ACC112 (cell line): Measurements from ENCODE around the gene ENOSF1.
"Not testable (repeated sequence)": the region's sequence is repeated elsewhere in the genome, so short reads cannot be mapped to it uniquely, and the experiment has no call there.

Source experiments
- H2AFZ ChIP-seq: fragments of 200-600 bp; sonication (generic); one replicate; pipeline ENCODE4 v1.6.0; 2017; ENCODE audit warnings: antibody characterized with exemption, low read length; ENCODE audit not compliant: unreplicated experiment
- H3K27ac ChIP-seq: fragments of 200-600 bp; sonication (generic); 2 replicates; pipeline ENCODE4 v1.5.1; 2014; ENCODE audit warnings: low read depth, mild to moderate bottlenecking, antibody characterized with exemption, low read length, moderate library complexity
- H3K27me3 ChIP-seq: fragments of 200-600 bp; sonication (generic); 2 replicates; pipeline ENCODE4 v1.6.1; 2014; ENCODE audit warnings: mild to moderate bottlenecking, antibody characterized with exemption, low read length, moderate library complexity, mixed read lengths; ENCODE audit not compliant: insufficient read depth
- H3K36me3 ChIP-seq: fragments of 200-600 bp; sonication (generic); 2 replicates; pipeline ENCODE4 v1.6.1; 2016; ENCODE audit warnings: mild to moderate bottlenecking, antibody characterized with exemption, low read length, moderate library complexity, mixed read lengths; ENCODE audit not compliant: insufficient read depth
- H3K4me1 ChIP-seq: fragments of 200-600 bp; sonication (generic); one replicate; pipeline ENCODE4 v1.6.1; 2016; ENCODE audit warnings: low read length, mixed read lengths; ENCODE audit not compliant: insufficient read depth, unreplicated experiment, control insufficient read depth
- H3K4me3 ChIP-seq: fragments of 200-600 bp; sonication (generic); 2 replicates; pipeline ENCODE4 v1.5.1; 2014; ENCODE audit warnings: mild to moderate bottlenecking, low read depth, low read length
- H3K79me2 ChIP-seq: fragments of 200-600 bp; sonication (generic); one replicate; pipeline ENCODE4 v1.6.0; 2016; ENCODE audit warnings: low read length; ENCODE audit not compliant: control insufficient read depth, unreplicated experiment, insufficient read depth

The ENOSF1 gene, protein sequence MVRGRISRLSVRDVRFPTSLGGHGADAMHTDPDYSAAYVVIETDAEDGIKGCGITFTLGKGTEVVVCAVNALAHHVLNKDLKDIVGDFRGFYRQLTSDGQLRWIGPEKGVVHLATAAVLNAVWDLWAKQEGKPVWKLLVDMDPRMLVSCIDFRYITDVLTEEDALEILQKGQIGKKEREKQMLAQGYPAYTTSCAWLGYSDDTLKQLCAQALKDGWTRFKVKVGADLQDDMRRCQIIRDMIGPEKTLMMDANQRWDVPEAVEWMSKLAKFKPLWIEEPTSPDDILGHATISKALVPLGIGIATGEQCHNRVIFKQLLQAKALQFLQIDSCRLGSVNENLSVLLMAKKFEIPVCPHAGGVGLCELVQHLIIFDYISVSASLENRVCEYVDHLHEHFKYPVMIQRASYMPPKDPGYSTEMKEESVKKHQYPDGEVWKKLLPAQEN

DNA sequence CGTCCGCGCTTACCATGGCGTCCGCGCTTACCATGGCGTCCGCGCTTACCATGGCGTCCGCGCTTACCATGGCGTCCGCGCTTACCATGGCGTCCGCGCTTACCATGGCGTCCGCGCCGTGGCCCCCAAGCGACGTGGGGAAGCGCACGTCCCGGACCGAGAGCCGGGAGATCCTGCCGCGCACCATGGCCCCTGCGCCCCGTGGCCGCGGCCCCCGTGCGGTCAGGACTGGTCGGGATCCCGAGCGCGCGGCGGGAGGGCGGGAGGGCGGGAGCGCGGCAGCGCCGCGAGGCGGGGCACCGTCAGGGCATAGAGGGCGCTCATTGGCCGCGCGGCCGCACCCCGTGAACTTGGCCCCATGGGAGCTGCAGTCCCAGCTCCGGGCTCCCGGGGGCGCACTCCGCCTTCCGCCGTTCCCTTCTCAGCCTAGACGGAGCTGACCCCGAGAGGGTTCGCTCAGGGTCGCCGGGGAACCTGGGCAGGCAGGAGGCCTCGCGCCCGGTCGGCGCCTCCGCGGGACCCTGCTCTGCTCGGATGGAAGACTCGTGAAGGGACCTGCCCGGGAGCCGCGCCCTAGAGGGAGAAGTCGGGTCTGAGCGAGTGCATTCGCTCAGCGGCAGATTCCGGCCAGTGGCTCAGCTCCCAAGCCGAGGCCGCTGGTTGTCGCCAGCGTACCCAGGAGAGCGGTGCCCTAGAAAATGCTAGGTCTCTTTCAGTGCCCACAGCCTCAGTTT is at the start of gene ENOSF1:
Gene ENOSF1, minus strand, starts transcription at position 230 of the 734 bp plus-strand sequence. Its CDS starts 43 bp downstream, at position 187.
- Histone ChIP-seq H2AFZ (peak within 1 kb of the TSS; percentile 61), H3K4me3 (peak within 1 kb of the TSS; percentile 89), H3K27ac (peak within 1 kb of the TSS; percentile 83)

DNA sequence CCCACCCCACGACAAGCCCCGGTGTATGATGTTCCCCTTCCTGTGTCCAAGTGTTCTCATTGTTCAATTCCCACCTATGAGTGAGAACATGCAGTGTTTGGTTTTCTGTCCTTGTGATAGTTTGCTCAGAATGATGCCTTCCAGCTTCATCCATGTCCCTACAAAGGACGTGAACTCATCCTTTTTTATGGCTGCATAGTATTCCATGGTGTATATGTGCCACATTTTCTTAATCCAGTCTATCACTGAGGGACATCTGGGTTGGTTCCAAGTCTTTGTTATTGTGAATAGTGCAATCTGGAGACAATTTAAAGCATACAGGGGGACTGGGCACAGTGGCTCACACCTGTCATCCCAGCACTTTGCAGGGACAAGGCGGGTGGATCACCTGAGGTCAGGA is 47.4 kb upstream of the ENOSF1 start:
- H3K27me3 ChIP-seq, H3K27ac ChIP-seq, H3K4me3 ChIP-seq, H3K4me1 ChIP-seq, H2AFZ ChIP-seq, H3K36me3 ChIP-seq: not testable (repeated sequence)
- peaks cover 20% of the 10 kb centered on the region for H3K79me2 ChIP-seq

More for the DNA sequence above, at the start of gene ENOSF1:
- Histone ChIP-seq H3K4me1 (peaks cover 34% of the 10 kb centered on the region), H3K79me2 (peaks cover 42% of the 10 kb centered on the region), H3K27me3 (no peaks in the 10 kb centered on the region), H3K36me3 (0 out of 2 replicates have a peak, but pooled peaks cover 2% of the 10 kb centered on the region)

DNA sequence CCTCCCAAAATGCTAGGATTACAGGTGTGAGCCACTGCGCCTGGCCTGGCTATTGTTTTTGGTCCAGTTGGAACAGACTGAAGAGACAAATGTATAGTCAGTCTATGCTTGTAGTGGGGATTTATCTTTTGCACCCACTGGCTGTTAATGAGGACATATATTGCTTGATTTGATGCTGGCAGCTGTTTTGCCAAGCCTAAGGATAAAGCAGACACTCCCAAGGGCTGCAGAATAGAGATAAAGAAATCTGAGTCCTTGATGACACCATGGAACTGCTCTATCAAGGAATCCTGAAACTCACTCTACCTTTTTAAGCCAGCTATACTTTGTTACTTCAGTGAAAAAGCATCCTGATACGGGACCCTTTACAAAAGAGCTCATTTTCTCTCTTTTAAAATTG is 43.1 kb upstream of the ENOSF1 start:
- no peak overlapping the region for H3K4me3 ChIP-seq
- H3K27me3 ChIP-seq: no peaks in the 10 kb centered on the region
- H3K27ac ChIP-seq: no peak overlapping the region
- H3K36me3 ChIP-seq: peaks cover 6% of the 10 kb centered on the region; the same call in 1 of the 2 replicates
- no peaks in the 10 kb centered on the region for H3K4me1 ChIP-seq
- H3K79me2 ChIP-seq: peaks cover 13% of the 10 kb centered on the region
- no peak overlapping the region for H2AFZ ChIP-seq

DNA sequence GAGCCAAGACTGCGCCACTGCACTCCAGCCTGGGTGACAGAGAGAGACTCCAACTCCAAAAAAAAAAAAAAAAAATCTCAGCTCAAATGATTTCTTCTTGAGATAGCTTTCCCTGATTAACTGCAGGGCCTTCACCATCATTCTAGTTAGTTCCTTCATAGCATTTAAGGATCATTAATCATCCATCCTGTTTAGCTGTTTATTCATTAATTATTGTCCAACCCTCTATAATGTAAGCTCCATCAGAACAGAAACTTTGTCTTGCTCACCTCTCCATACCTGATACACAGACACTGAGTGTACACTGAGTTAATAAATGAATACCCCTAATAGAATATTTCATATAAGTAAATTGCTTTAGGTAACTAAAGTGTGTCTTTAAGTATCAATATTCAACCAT is 42.2 kb upstream of the ENOSF1 start:
- no peak overlapping the region for H2AFZ ChIP-seq
- no peaks in the 10 kb centered on the region for H3K27me3 ChIP-seq
- H3K27ac ChIP-seq: no peak overlapping the region
- no peak overlapping the region for H3K4me3 ChIP-seq
- H3K79me2 ChIP-seq: peaks cover 11% of the 10 kb centered on the region
- no peaks in the 10 kb centered on the region for H3K4me1 ChIP-seq
- peaks cover 8% of the 10 kb centered on the region; the same call in 1 of the 2 replicates for H3K36me3 ChIP-seq

DNA sequence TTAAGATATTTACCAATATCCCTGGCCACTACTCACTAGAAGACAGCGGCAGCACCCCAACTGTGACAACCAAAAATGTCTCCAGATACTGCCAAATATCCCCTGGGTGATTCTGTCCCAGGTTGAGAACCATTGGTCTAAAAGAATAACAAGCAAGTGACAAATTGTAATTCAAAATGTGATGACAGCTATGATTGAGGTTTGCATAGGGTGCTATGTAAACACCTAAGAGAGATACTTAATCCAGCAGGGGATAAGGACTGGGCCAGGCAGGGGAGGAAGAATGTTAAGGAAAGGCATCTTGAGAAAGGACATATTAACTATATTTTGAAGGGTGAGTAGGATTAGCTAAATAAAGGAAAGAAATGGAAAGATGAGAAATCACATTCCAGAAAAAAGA is 38.0 kb upstream of the ENOSF1 start:
- H3K4me1 ChIP-seq: no peaks in the 10 kb centered on the region
- H3K4me3 ChIP-seq: no peak overlapping the region
- no peaks in the 10 kb centered on the region for H3K27me3 ChIP-seq
- H3K36me3 ChIP-seq: peaks cover 10% of the 10 kb centered on the region; the same call in 1 of the 2 replicates
- H3K79me2 ChIP-seq: no peaks in the 10 kb centered on the region
- H2AFZ ChIP-seq: no peak overlapping the region
- no peak overlapping the region for H3K27ac ChIP-seq

DNA sequence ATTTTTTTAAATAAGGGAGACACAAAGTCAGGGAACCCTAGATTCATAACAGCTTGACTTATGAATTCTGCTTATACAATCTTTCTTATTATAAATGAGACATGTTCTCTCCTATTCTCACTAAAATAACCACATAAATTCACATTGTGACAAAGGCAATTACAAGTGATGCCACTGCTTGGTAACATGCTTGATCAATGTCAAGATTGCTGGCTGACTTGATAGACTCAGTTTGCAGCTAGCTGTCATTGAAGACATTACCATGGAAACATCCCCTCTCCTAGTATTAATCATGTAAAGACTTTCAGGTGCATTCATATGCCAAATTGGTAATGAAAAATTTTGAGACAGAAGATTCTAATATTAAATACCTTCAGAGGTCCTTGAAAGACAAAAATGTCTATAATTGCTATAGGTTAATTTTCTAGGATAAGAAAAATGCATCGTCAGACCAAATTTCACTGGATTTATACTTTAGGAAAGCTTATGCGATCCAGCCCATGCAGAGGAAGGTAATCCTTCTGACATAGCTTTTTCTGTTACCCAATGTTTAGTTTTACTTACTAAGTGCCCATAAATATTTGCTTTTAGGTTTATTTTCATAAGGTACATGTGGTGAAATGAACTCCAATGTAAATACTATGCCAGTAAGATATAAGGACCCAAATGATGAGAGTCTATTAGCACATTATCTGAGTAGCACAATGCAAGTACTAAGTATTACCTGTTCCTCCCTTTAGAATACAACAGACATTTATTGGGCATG is 32.6 kb upstream of the ENOSF1 start:
- no peak overlapping the region for H3K4me3 ChIP-seq

DNA sequence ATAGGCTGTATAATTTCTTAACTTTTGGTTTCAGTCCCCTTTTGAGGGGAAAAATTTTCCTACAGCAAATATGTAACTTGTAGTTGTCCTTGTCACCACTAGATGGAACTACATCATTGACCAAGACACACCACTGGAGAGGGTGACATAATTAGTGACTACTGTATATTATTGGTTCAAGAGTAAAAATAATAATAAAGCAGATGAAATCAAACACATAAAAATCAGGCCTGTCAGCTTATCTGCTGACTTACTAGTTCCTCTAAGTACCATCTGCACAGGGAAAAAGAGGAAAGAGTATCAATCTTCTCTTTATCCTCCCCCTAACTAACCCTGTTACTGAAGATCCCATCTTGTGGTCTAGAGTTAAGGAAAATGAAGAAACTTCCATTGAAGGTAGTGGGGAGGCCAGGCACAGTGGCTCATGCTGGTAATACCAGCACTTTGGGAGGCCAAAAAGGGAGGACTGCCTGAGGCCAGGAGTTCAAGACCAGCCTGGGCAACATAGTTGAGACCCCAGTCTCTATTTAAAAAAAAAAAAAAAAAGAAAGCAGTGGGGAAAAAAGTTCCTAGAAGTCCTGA is 29.6 kb upstream of the ENOSF1 start:
- H3K27me3 ChIP-seq: no peaks in the 10 kb centered on the region
- H3K36me3 ChIP-seq: peaks cover 17% of the 10 kb centered on the region; the same call in 1 of the 2 replicates
- H2AFZ ChIP-seq: no peak overlapping the region
- no peak overlapping the region for H3K4me3 ChIP-seq
- H3K27ac ChIP-seq: no peak overlapping the region
- H3K79me2 ChIP-seq: no peaks in the 10 kb centered on the region
- no peaks in the 10 kb centered on the region for H3K4me1 ChIP-seq

More for the DNA sequence above, 32.6 kb upstream of the ENOSF1 start:
- Histone ChIP-seq H3K27ac (no peak overlapping the region), H3K79me2 (no peaks in the 10 kb centered on the region), H3K36me3 (peaks cover 16% of the 10 kb centered on the region; the same call in 1 of the 2 replicates), H3K27me3 (no peaks in the 10 kb centered on the region), H2AFZ (no peak overlapping the region), H3K4me1 (no peaks in the 10 kb centered on the region)

DNA sequence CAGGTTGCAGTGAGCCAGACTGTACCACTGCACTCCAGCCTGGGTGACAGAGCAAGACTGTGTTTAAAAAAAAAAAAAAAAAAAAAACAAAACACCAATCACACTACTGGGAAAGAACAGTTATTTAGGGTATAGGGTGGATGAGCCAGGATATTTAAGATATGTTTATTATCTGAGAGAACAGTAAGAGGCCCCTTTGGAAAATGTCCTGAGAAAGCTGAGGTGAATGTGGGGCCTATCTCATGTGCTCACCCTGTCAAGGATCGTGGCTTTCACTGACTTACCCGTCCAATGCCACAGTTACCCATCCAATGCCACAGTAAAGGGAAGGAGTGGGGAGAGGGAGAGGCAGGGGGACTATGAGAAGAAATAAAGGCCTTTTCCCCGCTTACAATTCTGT is 19.9 kb upstream of the ENOSF1 start:
- H3K36me3 ChIP-seq: peaks cover 16% of the 10 kb centered on the region
- H3K4me3 ChIP-seq: no peak overlapping the region
- no peaks in the 10 kb centered on the region for H3K27me3 ChIP-seq
- no peaks in the 10 kb centered on the region for H3K79me2 ChIP-seq
- no peak overlapping the region for H3K27ac ChIP-seq
- H3K4me1 ChIP-seq: peaks cover 8% of the 10 kb centered on the region
- no peak overlapping the region for H2AFZ ChIP-seq

DNA sequence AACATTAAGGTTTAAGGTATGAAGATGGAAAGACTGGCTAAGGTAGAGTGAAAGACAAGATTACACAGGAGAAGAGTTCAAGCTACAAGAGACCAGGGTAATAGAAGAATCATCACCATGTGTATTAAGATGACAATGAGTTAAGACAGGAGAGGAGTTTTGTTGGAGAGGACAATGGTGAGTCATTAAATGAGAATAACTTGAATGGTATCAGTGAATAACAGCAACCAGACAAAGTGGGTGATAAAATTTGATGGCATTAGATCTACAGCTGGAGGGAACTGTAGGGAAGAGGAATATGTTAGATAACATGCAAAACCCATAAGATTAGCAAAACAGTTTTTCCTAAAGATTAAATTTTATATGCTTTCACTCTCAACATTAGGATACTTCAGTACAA is 18.8 kb upstream of the ENOSF1 start:
- H3K27me3 ChIP-seq: no peaks in the 10 kb centered on the region
- H3K4me3 ChIP-seq: no peak overlapping the region
- no peak overlapping the region for H3K27ac ChIP-seq
- peaks cover 12% of the 10 kb centered on the region; the same call in 1 of the 2 replicates for H3K36me3 ChIP-seq
- no peak overlapping the region for H2AFZ ChIP-seq
- no peaks in the 10 kb centered on the region for H3K79me2 ChIP-seq
- H3K4me1 ChIP-seq: peaks cover 8% of the 10 kb centered on the region

DNA sequence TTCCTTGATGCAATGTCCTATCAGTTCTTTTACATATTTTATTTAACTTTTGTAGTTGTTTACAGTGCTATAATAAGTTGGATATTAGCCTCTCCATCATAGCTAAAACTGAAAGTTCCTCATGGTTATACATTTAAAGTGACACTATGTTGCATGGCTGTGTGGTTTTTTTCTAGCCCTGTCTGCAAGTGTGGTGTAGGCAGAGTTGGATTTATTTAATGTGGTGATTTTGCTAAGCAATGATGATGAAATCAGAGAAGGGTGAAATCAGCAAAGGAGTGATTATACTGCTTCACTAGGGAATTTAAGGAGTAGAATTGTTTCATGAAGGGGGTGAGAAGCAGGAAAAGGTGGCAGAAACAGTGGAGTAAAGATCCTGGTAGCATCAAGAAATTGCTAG is 18.3 kb upstream of the ENOSF1 start:
- no peak overlapping the region for H3K27ac ChIP-seq
- H3K4me1 ChIP-seq: peaks cover 8% of the 10 kb centered on the region
- no peaks in the 10 kb centered on the region for H3K27me3 ChIP-seq
- no peak overlapping the region for H2AFZ ChIP-seq
- H3K4me3 ChIP-seq: no peak overlapping the region
- H3K79me2 ChIP-seq: no peaks in the 10 kb centered on the region
- peaks cover 9% of the 10 kb centered on the region; the same call in 1 of the 2 replicates for H3K36me3 ChIP-seq
